ENCODE data around the gene TFDP1.
"Not testable (repeated sequence)": the region's sequence is repeated elsewhere in the genome, so short reads cannot be mapped to it uniquely, and the experiment has no call there.

The TFDP1 gene

GRCh38 chr13:113550453-113550852 lies 34.1 kb upstream of the TFDP1 start:
- no peak for DNase-seq (ENCODE audit: low read depth)

- no peak for DNase-seq (ENCODE audit: low read depth)
These were observed 33.2 kb upstream of the TFDP1 start for GRCh38 chr13:113551081-113552000.

GRCh38 chr13:113552079-113552478 lies 32.5 kb upstream of the TFDP1 start:
- no peak for DNase-seq (ENCODE audit: low read depth)

GRCh38 chr13:113552786-113553434 lies 31.6 kb upstream of the TFDP1 start:
- no peak for DNase-seq (ENCODE audit: low read depth)

GRCh38 chr13:113553511-113554332 lies 30.8 kb upstream of the TFDP1 start:
- DNase-seq (ENCODE audit: low read depth): no peak

GRCh38 chr13:113554333-113554700 lies 30.2 kb upstream of the TFDP1 start:
- DNase-seq (ENCODE audit: low read depth): no peak

- no peak for DNase-seq (ENCODE audit: low read depth)
These were observed 29.4 kb upstream of the TFDP1 start for GRCh38 chr13:113555141-113555540.

- no peak for DNase-seq (ENCODE audit: low read depth)
These were observed 27.5 kb upstream of the TFDP1 start for GRCh38 chr13:113557013-113557412.

GRCh38 chr13:113558461-113558860 lies 26.1 kb upstream of the TFDP1 start:
- DNase-seq (ENCODE audit: low read depth): no peak

- no peak for DNase-seq (ENCODE audit: low read depth)
These were observed 25.5 kb upstream of the TFDP1 start for GRCh38 chr13:113559061-113559460.

- DNase-seq (ENCODE audit: low read depth): no peak
These were observed 24.5 kb upstream of the TFDP1 start for GRCh38 chr13:113559901-113560644.

GRCh38 chr13:113560645-113561416 lies 23.7 kb upstream of the TFDP1 start:
- DNase-seq (ENCODE audit: low read depth): no peak

GRCh38 chr13:113561417-113562084 lies 23.0 kb upstream of the TFDP1 start:
- no peak for DNase-seq (ENCODE audit: low read depth)

- DNase-seq (ENCODE audit: low read depth): no peak
These were observed 22.3 kb upstream of the TFDP1 start for GRCh38 chr13:113562085-113562749.

- DNase-seq (ENCODE audit: low read depth): no peak
These were observed 21.7 kb upstream of the TFDP1 start for GRCh38 chr13:113562844-113563243.

- DNase-seq (ENCODE audit: low read depth): not testable (repeated sequence)
These were observed 21.0 kb upstream of the TFDP1 start for GRCh38 chr13:113563511-113563910.

GRCh38 chr13:113564331-113565023 lies 20.1 kb upstream of the TFDP1 start:
- DNase-seq (ENCODE audit: low read depth): no peak

- DNase-seq (ENCODE audit: low read depth): no peak
These were observed 18.9 kb upstream of the TFDP1 start for GRCh38 chr13:113565526-113566226.

GRCh38 chr13:113566227-113566561 lies 18.4 kb upstream of the TFDP1 start:
- no peak for DNase-seq (ENCODE audit: low read depth)

All from HS-5 (cell line).